Myocyte (in vitro differentiated cells): ENCODE measurements around the gene TUBB6. TPM values are rescaled to one million over a fixed set of nuclear protein-coding genes. Genes with fewer than 3 reads are reported as not detected.

ENCODE experiments used
- total RNA-seq: library from RNA; depleted of rRNA; stranded (reverse); fragments of >200 nt; gene quantifications from 2 replicates; pipeline ENCODE4 v1.2.3, GENCODE V29; 2014

The TUBB6 gene
- total RNA-seq, 1 donor from 2014 or later = 1,800 TPM

Other genes starting within 250 kb of the TUBB6 start
- not detected in 2 replicates for gene ANKRD62, start 214.4 kb upstream of the TUBB6 start, total RNA-seq
- gene CIDEA, start 53.9 kb upstream of the TUBB6 start, total RNA-seq = not detected in 2 replicates
- gene AFG3L2, start 69.0 kb downstream of the TUBB6 start, total RNA-seq = 83.7 and 100 TPM in 2 replicates
- gene PRELID3A, start 99.7 kb downstream of the TUBB6 start, total RNA-seq = 5.2 and 7.8 TPM in 2 replicates